Measurements from ENCODE around the gene PIK3R5. TPM values are rescaled to one million over a fixed set of nuclear protein-coding genes. Genes with fewer than 3 reads are reported as not detected.

The PIK3R5 gene
- total RNA-seq, 4 donors from 2014 or later: 3.6 to 12.0 (median 8.2) TPM

- DNase-seq (ENCODE audit: low spot score in 2 of 2): peak in 1 of 2 donors; percentile 79
- intact Hi-C loops (cut with DNase I; ENCODE audit: low total_unique reads): no loop called here
- no peak overlapping the region for H3K4me3 ChIP-seq (ENCODE audit: low read depth, poor library complexity, severe bottlenecking)
- WGBS, 2 donors: 80 to 81% methylated on average over 17 to 18 of the region's 18 CpGs
- TF ChIP-seq POLR2A (IDR thresholded peaks at IDR 0.05) (no peak), CTCF (IDR thresholded peaks at IDR 0.05) (no peak)
Measured at GRCh38 chr17:8910969-8911604, 54.4 kb downstream of the PIK3R5 start.

- intact Hi-C loops (cut with DNase I; ENCODE audit: low total_unique reads): no loop called here
- 60 to 66% methylated on average over 8 of the region's 8 CpGs for WGBS, 2 donors
- H3K4me3 ChIP-seq (ENCODE audit: low read depth, poor library complexity, severe bottlenecking): no peak overlapping the region
- TF ChIP-seq POLR2A (IDR thresholded peaks at IDR 0.05) (no peak), CTCF (IDR thresholded peaks at IDR 0.05) (no peak)
- no peak for DNase-seq (ENCODE audit: low spot score in 2 of 2)
Measured at GRCh38 chr17:8909586-8910270, 55.8 kb downstream of the PIK3R5 start.

GRCh38 chr17:8905331-8905730 is 60.2 kb downstream of the PIK3R5 start:
- no peak overlapping the region for H3K4me3 ChIP-seq (ENCODE audit: low read depth, poor library complexity, severe bottlenecking)
- TF ChIP-seq CTCF (IDR thresholded peaks at IDR 0.05) (no peak), POLR2A (IDR thresholded peaks at IDR 0.05) (no peak)
- 79 to 81% methylated on average over 7 of the region's 7 CpGs for WGBS, 2 donors
- intact Hi-C loops (cut with DNase I; ENCODE audit: low total_unique reads): no loop called here
- DNase-seq (ENCODE audit: low spot score in 2 of 2): peak in 1 of 2 donors; percentile 45

- H3K4me3 ChIP-seq (ENCODE audit: low read depth, poor library complexity, severe bottlenecking): no peak overlapping the region
- DNase-seq (ENCODE audit: low spot score in 2 of 2): peak in 1 of 2 donors; percentile 59
- intact Hi-C loops (cut with DNase I; ENCODE audit: low total_unique reads): no loop called here
- no peak for TF ChIP-seq CTCF (IDR thresholded peaks at IDR 0.05)
- no peak for TF ChIP-seq POLR2A (IDR thresholded peaks at IDR 0.05)
- 89 to 90% methylated on average over 5 of the region's 5 CpGs for WGBS, 2 donors
Measured at GRCh38 chr17:8904686-8905085, 60.8 kb downstream of the PIK3R5 start.

GRCh38 chr17:8904201-8904600 is 61.3 kb downstream of the PIK3R5 start:
- 70 to 88% methylated on average over 2 of the region's 2 CpGs for WGBS, 2 donors
- TF ChIP-seq POLR2A (IDR thresholded peaks at IDR 0.05): no peak
- TF ChIP-seq CTCF (IDR thresholded peaks at IDR 0.05): no peak
- DNase-seq (ENCODE audit: low spot score in 2 of 2): peak in 1 of 2 donors; percentile 34
- intact Hi-C loops (cut with DNase I; ENCODE audit: low total_unique reads): no loop called here
- H3K4me3 ChIP-seq (ENCODE audit: low read depth, poor library complexity, severe bottlenecking): no peak overlapping the region

Measured in lower leg skin (tissue), 4 donors.